Endothelial cell of umbilical vein (primary cell): Measurements from ENCODE around the gene BCAR3. TPM values are rescaled to one million over a fixed set of nuclear protein-coding genes. Genes with fewer than 3 reads are reported as not detected.

Source experiments
- BruUV-seq: library from RNA; stranded (reverse); fragments of 400-500 nt; replicated peaks from 2 replicates; lab custom pipeline; 2021; lab: Mats Ljungman, UMichigan
- CTCF ChIA-PET: fragments of 300-600, 350-600 bp; sonication (Branson Sonifier 250); formaldehyde crosslinking; loops from one replicate; lab custom pipeline; 2021; ENCODE audit warnings: antibody characterized with exemption, inconsistent platforms; lab: Charles Lee
- POLR2A ChIA-PET: fragments of 300-600, 350-600 bp; sonication (Branson Sonifier 250); formaldehyde crosslinking; loops from one replicate; lab custom pipeline; 2021; ENCODE audit warnings: antibody characterized with exemption, inconsistent platforms; lab: Charles Lee
- DNase-seq: peaks from one replicate; pipeline ENCODE4 v3.0.0-alpha.2; 2011; ENCODE audit warnings: low read depth, low spot score
- FAIRE-seq: peaks from 2 replicates; lab custom pipeline; 2011; peaks lifted over from hg19 to GRCh38; lab: Jason Lieb, UNC
- H2AFZ ChIP-seq: 2 replicates; pipeline ENCODE4 v1.6.0; 2012; ENCODE audit warnings: low read depth, low read length, control low read depth, inconsistent platforms
- H3K27ac ChIP-seq: 2 replicates; pipeline ENCODE4 v1.5.1; 2011; ENCODE audit warnings: low read depth, mild to moderate bottlenecking, control low read depth, low read length, moderate library complexity; ENCODE audit not compliant: insufficient read depth
- H3K27me3 ChIP-seq, 2 experiments: 2 replicates each; pipeline versions ENCODE4 v1.6.0 to v1.6.1; 2011; ENCODE audit warnings: low read length in 2 of 2, mixed read lengths in 1 of 2; ENCODE audit not compliant: control insufficient read depth in 2 of 2, insufficient read depth in 2 of 2
- H3K36me3 ChIP-seq, 2 experiments: 2 replicates in 1 of 2; 3 replicates in 1 of 2; pipeline ENCODE4 v1.5.1; 2011; ENCODE audit warnings: low read length in 2 of 2, mild to moderate bottlenecking in 1 of 2, moderate library complexity in 1 of 2; ENCODE audit not compliant: control insufficient read depth in 2 of 2, insufficient read depth in 2 of 2; ENCODE audit errors: extremely low read depth in 1 of 2
- H3K4me1 ChIP-seq: 3 replicates; pipeline ENCODE4 v1.5.1; 2011; ENCODE audit warnings: mild to moderate bottlenecking, low read length; ENCODE audit not compliant: control insufficient read depth, insufficient read depth; ENCODE audit errors: extremely low read depth
- H3K4me2 ChIP-seq: 2 replicates; pipeline ENCODE4 v1.6.1; 2011; ENCODE audit warnings: low read length, control low read depth, mixed read lengths; ENCODE audit not compliant: insufficient read depth
- H3K4me3 ChIP-seq, 3 experiments: fragments of 200-600 bp in 1 of 3; sonication (generic), shearing (Covaris generic) in 1 of 3; replicated peaks in 1 of 3; 2 replicates each; pipeline ENCODE4 v1.5.1; 2011 to 2016; ENCODE audit warnings: control low read depth in 3 of 3, low read length in 3 of 3, mild to moderate bottlenecking in 2 of 3, inconsistent platforms in 1 of 3, low read depth in 1 of 3, moderate library complexity in 1 of 3; ENCODE audit not compliant: insufficient read depth in 1 of 3
- H3K79me2 ChIP-seq: 2 replicates; pipeline ENCODE4 v1.6.0; 2012; ENCODE audit warnings: low read length, inconsistent platforms; ENCODE audit not compliant: control insufficient read depth, insufficient read depth
- H3K9ac ChIP-seq: replicated peaks from 2 replicates; pipeline ENCODE3; 2011; ENCODE audit warnings: low read length, control low read depth; ENCODE audit not compliant: insufficient read depth; ENCODE audit errors: extremely low read depth
- H3K9me1 ChIP-seq: replicated peaks from 3 replicates; pipeline ENCODE4 v1.6.0; 2011; ENCODE audit warnings: mild to moderate bottlenecking, low read length; ENCODE audit not compliant: control insufficient read depth, insufficient read depth; ENCODE audit errors: extremely low read depth
- H3K9me3 ChIP-seq: replicated peaks from 2 replicates; pipeline ENCODE4 v1.5.1; 2012; ENCODE audit warnings: low read length, inconsistent platforms; ENCODE audit not compliant: control insufficient read depth, insufficient read depth
- H4K20me1 ChIP-seq: replicated peaks from 2 replicates; pipeline ENCODE3; 2011; ENCODE audit warnings: mild to moderate bottlenecking, low read length; ENCODE audit not compliant: control insufficient read depth, insufficient read depth; ENCODE audit errors: extremely low read depth
- EZH2 ChIP-seq: IDR thresholded peaks from 2 replicates; pipeline ENCODE4 v1.6.1; 2012; ENCODE audit warnings: borderline replicate concordance, low read depth, mild to moderate bottlenecking, moderate library complexity, low read length, inconsistent platforms; ENCODE audit not compliant: severe bottlenecking
- FOS ChIP-seq: IDR thresholded peaks from 2 replicates; pipeline ENCODE4 v1.6.1; 2011; ENCODE audit warnings: mild to moderate bottlenecking, low read length, moderate library complexity, borderline replicate concordance; ENCODE audit not compliant: insufficient read depth
- GATA2 ChIP-seq: IDR thresholded peaks from 2 replicates; pipeline ENCODE4 v1.7.0; 2011; ENCODE audit warnings: low read depth, mild to moderate bottlenecking, moderate library complexity, mixed read lengths, low read length; ENCODE audit not compliant: insufficient read length, insufficient read depth
- JUN ChIP-seq: IDR thresholded peaks from 2 replicates; pipeline ENCODE4 v1.6.1; 2011; ENCODE audit warnings: borderline replicate concordance, low read depth; ENCODE audit not compliant: insufficient read length, insufficient read depth
- MAX ChIP-seq: IDR thresholded peaks from 2 replicates; pipeline ENCODE4 v1.6.1; 2011; ENCODE audit not compliant: insufficient read depth, insufficient read length
- MYC ChIP-seq: IDR thresholded peaks from one replicate; pipeline ENCODE4 v1.6.1; 2011; ENCODE audit warnings: mild to moderate bottlenecking, low read depth, low read length
- POLR2A ChIP-seq: IDR thresholded peaks from 2 replicates; pipeline ENCODE4 v1.6.1; 2012; ENCODE audit warnings: low read depth, mild to moderate bottlenecking, control low read depth, low read length
- POLR2AphosphoS5 ChIP-seq: IDR thresholded peaks from 2 replicates; pipeline ENCODE4 v1.6.1; 2012; ENCODE audit warnings: low read depth, mild to moderate bottlenecking, control low read depth, low read length, moderate library complexity; ENCODE audit not compliant: insufficient read depth
- dilution Hi-C: fragments of 300-500 bp; cut with MboI; formaldehyde crosslinking; loops from one replicate; pipeline ENCODE4 v1.15.0; 2019; ENCODE audit warnings: low sequenced_read_pairs; ENCODE audit not compliant: extremely low pct_ligation_motif_present
- intact Hi-C: fragments of 100-400 bp; cut with micrococcal nuclease; formaldehyde crosslinking; loops from one replicate; pipeline ENCODE4 v1.10.0; 2022
- polyA plus RNA-seq, 4 experiments: library from polyadenylated mRNA; depleted of rRNA in 3 of 4; stranded (reverse) in 3 of 4; unstranded in 1 of 4; fragments of >200 nt; gene quantifications; 2 replicates each; pipeline versions ENCODE4 v1.2.1 to v1.2.3, GENCODE V29; 2011 to 2012; ENCODE audit warnings: missing spikeins in 1 of 4
- total RNA-seq: library from RNA; stranded (reverse); gene quantifications from 2 replicates; pipeline ENCODE4 v1.2.3, GENCODE V29; 2021
- TF ChIP-seq, protein P1 (sequence below), 2 donors: IDR thresholded peaks; 1 replicate in 1 of 2; 2 replicates in 1 of 2; pipeline ENCODE4 v1.5.1; 2011; ENCODE audit warnings: low read length in 2 of 2, mild to moderate bottlenecking in 2 of 2, moderate library complexity in 2 of 2, control low read depth in 1 of 2, inconsistent platforms in 1 of 2, low read depth in 1 of 2; ENCODE audit not compliant: insufficient read depth in 1 of 2; ENCODE audit errors: extremely low read depth in 1 of 2

Gene BCAR3
- total and polyA plus RNA-seq, 2 donors (not counting 3 experiments of a cell fraction or from before 2014, with no cell fraction given): 17.5 to 32.9 TPM

DNA sequence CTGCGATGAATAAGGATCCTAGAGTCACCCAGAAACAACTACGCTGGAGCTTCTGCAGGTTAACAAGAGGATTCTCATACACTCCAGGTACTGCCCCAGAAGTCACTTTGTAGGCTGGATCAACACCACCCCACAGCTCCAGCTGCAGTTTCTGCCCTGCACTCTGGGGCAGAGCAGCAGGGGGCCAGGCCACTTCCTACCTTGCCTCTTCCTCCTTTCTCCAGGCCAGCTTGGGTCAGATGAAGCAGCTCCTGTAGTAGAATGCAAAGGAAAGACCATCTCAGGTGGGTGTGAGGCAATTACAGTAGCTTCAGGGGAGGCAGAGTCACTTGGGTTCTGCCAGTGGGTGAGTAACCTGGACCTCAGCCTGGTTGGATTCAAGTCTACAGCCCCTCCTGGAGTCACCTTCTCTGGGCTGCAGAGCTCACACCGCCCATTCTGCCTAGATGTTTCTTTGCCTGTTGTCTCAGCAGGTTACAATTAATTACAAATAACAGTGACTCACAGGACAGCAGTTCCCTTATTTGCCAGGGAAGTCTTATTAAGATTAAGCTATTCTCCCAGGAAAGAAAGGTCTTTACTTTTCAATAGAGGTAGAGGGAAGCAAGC is 24.4 kb upstream of the BCAR3 start:
- Histone ChIP-seq H3K9ac (no peak overlapping the region), H3K9me1 (no peaks in the 10 kb centered on the region), H3K4me2 (no peak overlapping the region), H3K4me3 (no peak overlapping the region), H3K27me3 (no peaks in the 10 kb centered on the region), H3K4me1 (peaks cover 12% of the 10 kb centered on the region), H3K9me3 (no peaks in the 10 kb centered on the region), H3K79me2 (no peaks in the 10 kb centered on the region), H3K27ac (no peak overlapping the region), H2AFZ (no peak overlapping the region), H3K36me3 (no peaks in the 10 kb centered on the region), H4K20me1 (no peaks in the 10 kb centered on the region)
- dilution Hi-C loops: no loop called here
- ChIA-PET CTCF (interaction anchor here (1.1 to 1.8 kb wide), 3 partner anchors 10 to 138 kb away, joined by 3 to 6 read pairs (median 4); no protein-coding TSS in a partner anchor), POLR2A (no interaction called here)
- no TSS peak for BruUV-seq
- intact Hi-C loops: no loop called here
- TF ChIP-seq, protein P1, sequence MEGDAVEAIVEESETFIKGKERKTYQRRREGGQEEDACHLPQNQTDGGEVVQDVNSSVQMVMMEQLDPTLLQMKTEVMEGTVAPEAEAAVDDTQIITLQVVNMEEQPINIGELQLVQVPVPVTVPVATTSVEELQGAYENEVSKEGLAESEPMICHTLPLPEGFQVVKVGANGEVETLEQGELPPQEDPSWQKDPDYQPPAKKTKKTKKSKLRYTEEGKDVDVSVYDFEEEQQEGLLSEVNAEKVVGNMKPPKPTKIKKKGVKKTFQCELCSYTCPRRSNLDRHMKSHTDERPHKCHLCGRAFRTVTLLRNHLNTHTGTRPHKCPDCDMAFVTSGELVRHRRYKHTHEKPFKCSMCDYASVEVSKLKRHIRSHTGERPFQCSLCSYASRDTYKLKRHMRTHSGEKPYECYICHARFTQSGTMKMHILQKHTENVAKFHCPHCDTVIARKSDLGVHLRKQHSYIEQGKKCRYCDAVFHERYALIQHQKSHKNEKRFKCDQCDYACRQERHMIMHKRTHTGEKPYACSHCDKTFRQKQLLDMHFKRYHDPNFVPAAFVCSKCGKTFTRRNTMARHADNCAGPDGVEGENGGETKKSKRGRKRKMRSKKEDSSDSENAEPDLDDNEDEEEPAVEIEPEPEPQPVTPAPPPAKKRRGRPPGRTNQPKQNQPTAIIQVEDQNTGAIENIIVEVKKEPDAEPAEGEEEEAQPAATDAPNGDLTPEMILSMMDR (IDR thresholded peaks at IDR 0.05; ENCODE audit: extremely low read depth in 1 of 2, insufficient read depth in 1 of 2, low read depth in 1 of 2, low read length in 2 of 2): no peak
- TF ChIP-seq POLR2A (no peak), EZH2 (no peak), JUN (no peak), MAX (no peak), FOS (no peak), GATA2 (no peak), POLR2AphosphoS5 (no peak), MYC (no peak)
- FAIRE-seq (no peak), DNase-seq (no peak)
